GM12878 (cell line): ENCODE data around the gene KLHL18. TPM values are rescaled to one million over a fixed set of nuclear protein-coding genes. Genes with fewer than 3 reads are reported as not detected.

Experiments
- ATAC-seq: fragments of 200-7000 bp; cut with Tn5 transposase; 3 replicates; pipeline ENCODE4 v1.9.1; 2020; ENCODE audit warnings: mild to moderate bottlenecking, moderate library complexity
- BruUV-seq: library from RNA; stranded (reverse); fragments of 400-500 nt; replicated peaks from 2 replicates; lab custom pipeline; 2021; lab: Mats Ljungman, UMichigan
- CTCF ChIA-PET: fragments of 300-600 bp; sonication (Branson Sonifier 250); formaldehyde crosslinking; extraction: SDS; loops from one replicate; lab custom pipeline; 2021; ENCODE audit warnings: inconsistent platforms; lab: Yijun Ruan, JAX
- POLR2A ChIA-PET: fragments of 350-600 bp; formaldehyde crosslinking; extraction: SDS; loops from one replicate; lab custom pipeline; 2021; ENCODE audit warnings: inconsistent platforms; lab: Charles Lee
- RAD21 ChIA-PET: fragments of 300-600 bp; sonication (Branson Sonifier 250); formaldehyde crosslinking; loops from one replicate; lab custom pipeline; 2023; ENCODE audit warnings: antibody characterized with exemption; ENCODE audit not compliant: unreplicated experiment; lab: Charles Lee
- SMC1A ChIA-PET: fragments of 300-600 bp; sonication (Branson Sonifier 250); formaldehyde crosslinking; loops from one replicate; lab custom pipeline; 2023; ENCODE audit not compliant: unreplicated experiment, uncharacterized antibody; lab: Charles Lee
- DNase-seq: peaks from one replicate; pipeline ENCODE4 v3.0.0-alpha.2; 2011; ENCODE audit warnings: low read depth, low spot score
- FAIRE-seq: peaks from 3 replicates; lab custom pipeline; 2011; peaks lifted over from hg19 to GRCh38; lab: Jason Lieb, UNC
- H2AFZ ChIP-seq: 2 replicates; pipeline ENCODE4 v1.6.0; 2011; ENCODE audit warnings: low read depth, low read length, control low read depth; ENCODE audit not compliant: control insufficient read depth
- H3K27ac ChIP-seq: 2 replicates; pipeline ENCODE4 v1.5.1; 2011; ENCODE audit warnings: control low read depth; ENCODE audit not compliant: control insufficient read depth, insufficient read depth
- H3K27me3 ChIP-seq, 2 experiments: replicated peaks in 1 of 2; 2 replicates each; pipeline versions ENCODE4 v1.6.0 to v1.6.1; 2011; ENCODE audit warnings: low read length in 1 of 2; ENCODE audit not compliant: control insufficient read depth in 2 of 2, insufficient read depth in 2 of 2
- H3K36me3 ChIP-seq, 2 experiments: 2 replicates each; pipeline ENCODE4 v1.5.1; 2011; ENCODE audit warnings: low read length in 1 of 2; ENCODE audit not compliant: control insufficient read depth in 2 of 2, insufficient read depth in 2 of 2
- H3K4me1 ChIP-seq: 2 replicates; pipeline ENCODE4 v1.6.1; 2011; ENCODE audit warnings: mild to moderate bottlenecking, low read length, moderate library complexity, mixed read lengths; ENCODE audit not compliant: control insufficient read depth, insufficient read depth
- H3K4me2 ChIP-seq: 2 replicates; pipeline ENCODE4 v1.6.0; 2011; ENCODE audit warnings: control low read depth; ENCODE audit not compliant: control insufficient read depth, insufficient read depth
- H3K4me3 ChIP-seq: fragments of 200-600 bp; sonication (generic); 2 replicates; pipeline ENCODE4 v1.5.1; 2016
- H3K79me2 ChIP-seq: 2 replicates; pipeline ENCODE4 v1.6.0; 2011; ENCODE audit warnings: low read length; ENCODE audit not compliant: control insufficient read depth, insufficient read depth
- H3K9ac ChIP-seq: 2 replicates; pipeline ENCODE4 v1.8.0; 2011; ENCODE audit warnings: low read length, control low read depth, mixed read lengths; ENCODE audit not compliant: control insufficient read depth, insufficient read depth
- H3K9me3 ChIP-seq: replicated peaks from 3 replicates; pipeline ENCODE4 v1.5.1; 2011; ENCODE audit warnings: mild to moderate bottlenecking, low read length; ENCODE audit not compliant: control insufficient read depth, insufficient read depth
- H4K20me1 ChIP-seq: 2 replicates; pipeline ENCODE4 v1.6.0; 2011; ENCODE audit not compliant: control insufficient read depth, insufficient read depth
- ASH2L ChIP-seq: fragments of 300-600, 200-600 bp; sonication (generic); IDR thresholded peaks from 2 replicates; pipeline ENCODE4 v1.6.1; 2017; ENCODE audit warnings: low read depth, mild to moderate bottlenecking, borderline replicate concordance
- CBX5 ChIP-seq: sonication (generic); IDR thresholded peaks from 2 replicates; pipeline ENCODE4 v1.6.1; 2016; ENCODE audit warnings: low read depth, moderate library complexity, mild to moderate bottlenecking, inconsistent platforms
- DPF2 ChIP-seq: fragments of 450-650 bp; IDR thresholded peaks from 2 replicates; pipeline ENCODE4 v1.6.1; 2017; ENCODE audit warnings: mild to moderate bottlenecking
- E2F8 ChIP-seq: fragments of 450-650 bp; IDR thresholded peaks from 2 replicates; pipeline ENCODE4 v1.6.1; 2018; ENCODE audit warnings: mild to moderate bottlenecking, low read depth, moderate library complexity; ENCODE audit not compliant: partially characterized antibody
- EGR1 ChIP-seq, 2 experiments: IDR thresholded peaks; 1 replicate in 1 of 2; 2 replicates in 1 of 2; pipeline ENCODE4 v1.6.1; 2011 to 2012; ENCODE audit warnings: low read depth in 2 of 2, low read length in 2 of 2, borderline replicate concordance in 1 of 2, mild to moderate bottlenecking in 1 of 2, moderate library complexity in 1 of 2
- KAT2A ChIP-seq: conservative IDR thresholded peaks from 2 replicates; pipeline ENCODE4 v1.6.1; 2011; ENCODE audit warnings: low read depth, low read length; ENCODE audit not compliant: control insufficient read depth
- NR2F1 ChIP-seq: fragments of 450-650 bp; conservative IDR thresholded peaks from 2 replicates; pipeline ENCODE4 v1.6.1; 2017; ENCODE audit warnings: mild to moderate bottlenecking
- WRNIP1 ChIP-seq: IDR thresholded peaks from 2 replicates; pipeline ENCODE4 v1.6.1; 2011; ENCODE audit warnings: low read depth, low read length, improper control_type of control experiment, borderline replicate concordance
- WGBS: methylation state at CpG from one replicate; pipeline ENCODE4 v1.1.6; 2016; ENCODE audit warnings: low lambda C conversion rate; ENCODE audit not compliant: insufficient replicate concordance, insufficient coverage; ENCODE audit errors: missing lambda C conversion rate; 5-methylcytosine and 5-hydroxymethylcytosine counted together
- in situ Hi-C: fragments of 300-500 bp; cut with MboI; formaldehyde crosslinking; loops from 9 replicates; pipeline ENCODE4 v1.14.3; 2018; ENCODE audit warnings: mixed read lengths
- intact Hi-C: fragments of 100-400 bp; cut with micrococcal nuclease; formaldehyde crosslinking; loops from one replicate; pipeline ENCODE4 v1.14.2; 2022; ENCODE audit not compliant: unreplicated experiment
- polyA plus RNA-seq, 11 experiments: library from polyadenylated mRNA; depleted of rRNA in 4 of 11; unstranded in 6 of 11; stranded (reverse) in 5 of 11; fragments of >200 nt; fragmentation: Nextera tagmentation in 4 of 11; fragmentation: Illumina TruSeq in 1 of 11; extraction: Ambion mirVana in 4 of 11; extraction: Trizol in 1 of 11; gene quantifications; 1 replicate in 1 of 11; 2 replicates in 10 of 11; pipeline versions ENCODE4 v1.2.1 to v1.2.3, GENCODE V29; 2011 to 2016; ENCODE audit warnings: inconsistent platforms in 2 of 11, missing spikeins in 2 of 11, low read depth in 1 of 11
- total RNA-seq, 4 experiments: library from RNA; depleted of rRNA in 3 of 4; stranded (reverse); fragments of >200 nt in 3 of 4; fragmentation: Illumina TruSeq in 1 of 4; extraction: Trizol in 1 of 4; gene quantifications; 2 replicates each; pipeline versions ENCODE4 v1.2.1 to v1.2.3, GENCODE V29; 2013 to 2021

Gene KLHL18
- total and polyA plus RNA-seq, 10 of the 15 experiments (the other 5 are each of a cell fraction or from before 2014, with no cell fraction given) = 24.0 to 69.8 (median 51.7) TPM

- TF ChIP-seq KAT2A (no peak), WRNIP1 (no peak), ASH2L (no peak)
- TF ChIP-seq, all 136 proteins: peak for 0
Measured at GRCh38 chr3:47342812-47343211, 60.1 kb downstream of the KLHL18 start (continued).

- SMC1A ChIA-PET = no interaction called here
- FAIRE-seq (no peak), ATAC-seq (no peak), DNase-seq (no peak)
- H2AFZ ChIP-seq = no peak overlapping the region
- H3K4me1 ChIP-seq = peaks cover 22% of the 10 kb centered on the region
- POLR2A ChIA-PET = no interaction called here
- H3K36me3 ChIP-seq = peaks cover 18 to 19% of the 10 kb centered on the region in 2 experiments
- H3K79me2 ChIP-seq = no peaks in the 10 kb centered on the region
- no peaks in the 10 kb centered on the region; the same call in 1 of the 2 replicates for H4K20me1 ChIP-seq
- intact Hi-C loops = no loop called here
- TF ChIP-seq E2F8 = no peak
- no peak for TF ChIP-seq DPF2
- TF ChIP-seq EGR1 (IDR thresholded peaks at IDR 0.05; ENCODE audit: borderline replicate concordance in 1 of 2, low read depth in 2 of 2, low read length in 2 of 2) = no peak
- no peak for TF ChIP-seq NR2F1
- no peak for TF ChIP-seq CBX5
- CTCF ChIA-PET = interaction anchor here (0.6 kb wide), 1 partner anchor 64 kb away, joined by 3 read pairs; no protein-coding TSS in a partner anchor
- no peak overlapping the region for H3K4me3 ChIP-seq
- no TSS peak for BruUV-seq
- H3K9ac ChIP-seq = no peak overlapping the region
- H3K27me3 ChIP-seq = no peaks in the 10 kb centered on the region
- no peak overlapping the region for H3K27ac ChIP-seq
- in situ Hi-C loops = no loop called here
- H3K9me3 ChIP-seq = no peaks in the 10 kb centered on the region; the same call in 2 of the 3 replicates
- WGBS = 94% methylated on average over 17 of the region's 17 CpGs
- RAD21 ChIA-PET = no interaction called here
- no peak overlapping the region for H3K4me2 ChIP-seq
Measured at GRCh38 chr3:47343471-47343971, 60.8 kb downstream of the KLHL18 start.
